Glutamatergic neuron (in vitro differentiated cells): ENCODE results near the gene PSEN1. TPM values are rescaled to one million over a fixed set of nuclear protein-coding genes. Genes with fewer than 3 reads are reported as not detected.
A peak's percentile ranks its signal among the peaks of the same experiment; 100 is the strongest.

Experiments used
- DNase-seq: peaks from one replicate; pipeline ENCODE4 v3.0.0; 2022
- H3K27ac Mint-ChIP-seq: one replicate; pipeline ENCODE4 v1.8.0; 2020; ENCODE audit warnings: mild to moderate bottlenecking, mixed read lengths, inconsistent platforms; ENCODE audit not compliant: unreplicated experiment
- H3K27me3 Mint-ChIP-seq: one replicate; pipeline ENCODE4 v1.8.0; 2020; ENCODE audit warnings: mild to moderate bottlenecking, moderate library complexity, mixed read lengths, inconsistent platforms; ENCODE audit not compliant: unreplicated experiment
- H3K36me3 Mint-ChIP-seq: one replicate; pipeline ENCODE4 v1.8.0; 2020; ENCODE audit warnings: mild to moderate bottlenecking, mixed read lengths, inconsistent platforms; ENCODE audit not compliant: unreplicated experiment
- H3K4me1 Mint-ChIP-seq: one replicate; pipeline ENCODE4 v1.8.0; 2020; ENCODE audit warnings: mild to moderate bottlenecking, low read depth, mixed read lengths, inconsistent platforms; ENCODE audit not compliant: unreplicated experiment
- H3K4me3 Mint-ChIP-seq: one replicate; pipeline ENCODE4 v1.8.0; 2020; ENCODE audit warnings: mild to moderate bottlenecking, mixed read lengths, inconsistent platforms; ENCODE audit not compliant: unreplicated experiment
- H3K9me3 Mint-ChIP-seq: one replicate; pipeline ENCODE4 v1.8.0; 2020; ENCODE audit warnings: mild to moderate bottlenecking, moderate library complexity, mixed read lengths, inconsistent platforms; ENCODE audit not compliant: unreplicated experiment
- CTCF ChIP-seq: fragments of 200-600 bp; sonication (generic); IDR thresholded peaks from one replicate; pipeline ENCODE4 v1.5.0; 2021; ENCODE audit not compliant: partially characterized antibody, unreplicated experiment
- total RNA-seq: library from RNA; stranded (reverse); fragmentation: NEBNext Ultra II Directional; extraction: Animal tissue kit (Norgen Biotek cat#: 25700); gene quantifications from one replicate; pipeline ENCODE4 v1.2.1, GENCODE V29; 2021; ENCODE audit not compliant: unreplicated experiment

The PSEN1 gene
- total RNA-seq, 1 donor from 2014 or later = 79.7 TPM

GRCh38 chr14:73230051-73230450 lies 93.7 kb downstream of the PSEN1 start:
- TF ChIP-seq CTCF = no peak
- no peak for DNase-seq
- Mint-ChIP-seq H3K4me1 (peaks cover 14% of the 10 kb centered on the region), H3K27me3 (peaks cover 6% of the 10 kb centered on the region), H3K9me3 (peaks cover 3% of the 10 kb centered on the region), H3K36me3 (peaks cover 7% of the 10 kb centered on the region), H3K27ac (no peak overlapping the region), H3K4me3 (no peak overlapping the region)

- Mint-ChIP-seq H3K4me1 (peaks cover 25% of the 10 kb centered on the region), H3K9me3 (peaks cover 3% of the 10 kb centered on the region), H3K27me3 (peaks cover 19% of the 10 kb centered on the region), H3K4me3 (no peak overlapping the region), H3K36me3 (peaks cover 7% of the 10 kb centered on the region), H3K27ac (no peak overlapping the region)
- DNase-seq = peak; percentile 30
- peak; percentile 23 for TF ChIP-seq CTCF
Measured at GRCh38 chr14:73231981-73232851, 95.9 kb downstream of the PSEN1 start.

GRCh38 chr14:73232984-73233383 lies 96.7 kb downstream of the PSEN1 start:
- H3K27me3 Mint-ChIP-seq = peaks cover 20% of the 10 kb centered on the region
- no peak for DNase-seq
- H3K27ac Mint-ChIP-seq = no peak overlapping the region
- H3K9me3 Mint-ChIP-seq = peaks cover 3% of the 10 kb centered on the region
- peaks cover 7% of the 10 kb centered on the region for H3K36me3 Mint-ChIP-seq
- no peak overlapping the region for H3K4me3 Mint-ChIP-seq
- no peak for TF ChIP-seq CTCF
- H3K4me1 Mint-ChIP-seq = peaks cover 25% of the 10 kb centered on the region

- Mint-ChIP-seq H3K27me3 (peaks cover 20% of the 10 kb centered on the region), H3K36me3 (peaks cover 7% of the 10 kb centered on the region), H3K4me3 (no peak overlapping the region), H3K27ac (no peak overlapping the region), H3K4me1 (peaks cover 20% of the 10 kb centered on the region), H3K9me3 (peaks cover 2% of the 10 kb centered on the region)
- DNase-seq = no peak
- no peak for TF ChIP-seq CTCF
Measured at GRCh38 chr14:73233564-73233963, 97.3 kb downstream of the PSEN1 start.

DNA sequence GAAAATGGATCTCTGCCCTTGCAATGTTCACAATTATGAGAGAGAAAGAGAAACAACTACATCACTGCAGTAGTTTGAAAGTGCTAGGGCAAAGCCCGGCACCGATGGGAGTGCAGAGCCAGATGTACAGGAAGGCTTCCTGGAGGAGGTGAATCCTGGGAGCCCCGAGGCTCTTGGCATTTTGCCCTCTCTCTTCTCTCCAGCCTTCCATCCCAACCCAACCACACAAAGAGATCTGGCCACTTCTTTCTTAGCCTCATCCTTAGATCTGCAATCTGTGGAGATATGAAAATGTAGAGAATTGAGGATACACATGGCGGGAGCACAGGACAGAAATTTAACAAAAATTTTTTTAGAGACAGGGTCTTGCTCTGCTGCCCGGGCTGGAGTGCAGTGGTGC lies 97.7 kb downstream of the PSEN1 start:
- Mint-ChIP-seq H3K36me3 (peaks cover 7% of the 10 kb centered on the region), H3K4me1 (peaks cover 18% of the 10 kb centered on the region), H3K9me3 (peaks cover 2% of the 10 kb centered on the region), H3K4me3 (no peak overlapping the region), H3K27ac (no peak overlapping the region), H3K27me3 (peaks cover 20% of the 10 kb centered on the region)
- TF ChIP-seq CTCF = no peak
- no peak for DNase-seq
